ENCODE data around the gene BDKRB2.

BDKRB2 gene

DNA sequence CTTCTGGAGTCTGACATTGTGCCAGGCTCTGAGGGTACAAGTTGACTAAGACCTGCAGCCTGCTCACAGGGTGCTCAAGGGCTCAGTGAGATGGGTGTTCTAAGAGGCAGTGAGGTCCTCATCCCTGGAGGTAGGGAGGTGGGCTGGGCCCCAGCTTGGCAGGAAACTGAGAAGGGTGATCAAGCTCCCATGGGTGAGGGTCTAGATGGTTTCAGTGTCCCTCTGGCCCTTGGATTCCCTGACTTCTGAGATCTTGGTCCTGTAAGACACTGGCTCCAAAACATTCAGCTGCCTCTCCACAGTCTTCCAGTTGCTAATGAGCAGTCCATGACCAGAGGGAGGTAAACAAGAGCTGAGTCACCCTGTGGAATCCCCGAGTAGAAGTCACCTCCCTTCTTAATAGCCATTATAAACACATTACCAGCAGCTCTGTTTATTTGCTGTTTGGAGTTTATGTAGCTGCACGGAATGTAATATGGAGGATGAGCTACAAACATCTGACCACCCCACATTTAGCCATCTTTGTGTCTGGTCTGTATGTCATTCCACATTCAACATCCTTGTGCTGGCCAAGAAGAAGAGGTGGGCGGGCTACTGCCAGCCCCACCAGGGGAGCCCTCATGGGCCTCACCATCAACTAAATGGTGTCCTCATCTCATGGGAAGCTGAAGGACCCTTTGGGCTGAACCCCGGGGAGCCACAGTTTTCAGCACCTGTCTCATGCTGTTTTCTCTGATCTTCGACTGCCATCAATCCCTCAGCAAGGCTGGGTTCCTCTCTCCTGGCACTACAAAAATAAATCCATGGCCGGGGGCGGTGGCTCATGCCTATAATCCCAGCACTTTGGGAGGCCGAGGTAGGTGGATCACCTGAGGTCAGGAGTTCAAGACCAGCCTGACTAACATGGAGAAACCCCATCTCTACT, 37.2 kb upstream of the BDKRB2 start:
- H3K9me3 Mint-ChIP-seq = no peaks in the 10 kb centered on the region
- H3K4me3 Mint-ChIP-seq = no peak overlapping the region
- H3K27me3 Mint-ChIP-seq (ENCODE audit: low read depth) = no peaks in the 10 kb centered on the region
- no peaks in the 10 kb centered on the region for H3K36me3 Mint-ChIP-seq (ENCODE audit: low read depth)
- no peak overlapping the region for H3K27ac Mint-ChIP-seq
- no peaks in the 10 kb centered on the region for H3K4me1 Mint-ChIP-seq (ENCODE audit: low read depth)

DNA sequence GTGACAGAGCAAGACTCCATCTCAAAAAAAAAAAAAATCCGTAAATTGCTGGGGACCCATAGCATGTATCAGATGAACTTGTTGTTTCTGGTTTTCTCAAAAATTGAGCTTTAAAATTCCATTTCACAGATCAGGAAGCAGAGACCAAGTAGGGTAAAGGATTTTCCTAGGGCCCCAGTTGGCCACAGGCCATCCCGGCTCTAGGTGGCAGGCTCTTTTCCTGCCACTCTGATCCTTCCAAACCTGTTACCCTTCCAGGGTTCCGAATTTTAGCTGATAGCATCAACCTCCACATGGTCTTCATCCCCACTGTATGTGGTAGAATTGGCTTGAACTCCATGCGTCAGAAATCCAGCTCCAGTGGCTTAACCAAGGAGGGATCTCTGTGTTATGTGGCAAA, 36.1 kb upstream of the BDKRB2 start:
- no peaks in the 10 kb centered on the region for H3K4me1 Mint-ChIP-seq (ENCODE audit: low read depth)
- no peaks in the 10 kb centered on the region for H3K9me3 Mint-ChIP-seq
- H3K27me3 Mint-ChIP-seq (ENCODE audit: low read depth) = no peaks in the 10 kb centered on the region
- H3K4me3 Mint-ChIP-seq = no peak overlapping the region
- H3K27ac Mint-ChIP-seq = no peak overlapping the region
- H3K36me3 Mint-ChIP-seq (ENCODE audit: low read depth) = no peaks in the 10 kb centered on the region

GRCh38 chr14:96170961-96171592, 33.6 kb upstream of the BDKRB2 start:
- Mint-ChIP-seq H3K4me1 (ENCODE audit: low read depth) (no peaks in the 10 kb centered on the region), H3K4me3 (no peak overlapping the region), H3K9me3 (no peaks in the 10 kb centered on the region), H3K27me3 (ENCODE audit: low read depth) (no peaks in the 10 kb centered on the region), H3K27ac (no peak overlapping the region), H3K36me3 (ENCODE audit: low read depth) (no peaks in the 10 kb centered on the region)

- no peak overlapping the region for H3K4me3 Mint-ChIP-seq
- no peaks in the 10 kb centered on the region for H3K4me1 Mint-ChIP-seq (ENCODE audit: low read depth)
- no peaks in the 10 kb centered on the region for H3K9me3 Mint-ChIP-seq
- H3K27ac Mint-ChIP-seq = no peak overlapping the region
- H3K36me3 Mint-ChIP-seq (ENCODE audit: low read depth) = no peaks in the 10 kb centered on the region
- no peaks in the 10 kb centered on the region for H3K27me3 Mint-ChIP-seq (ENCODE audit: low read depth)
These were observed 30.8 kb upstream of the BDKRB2 start for GRCh38 chr14:96173636-96174475.

DNA sequence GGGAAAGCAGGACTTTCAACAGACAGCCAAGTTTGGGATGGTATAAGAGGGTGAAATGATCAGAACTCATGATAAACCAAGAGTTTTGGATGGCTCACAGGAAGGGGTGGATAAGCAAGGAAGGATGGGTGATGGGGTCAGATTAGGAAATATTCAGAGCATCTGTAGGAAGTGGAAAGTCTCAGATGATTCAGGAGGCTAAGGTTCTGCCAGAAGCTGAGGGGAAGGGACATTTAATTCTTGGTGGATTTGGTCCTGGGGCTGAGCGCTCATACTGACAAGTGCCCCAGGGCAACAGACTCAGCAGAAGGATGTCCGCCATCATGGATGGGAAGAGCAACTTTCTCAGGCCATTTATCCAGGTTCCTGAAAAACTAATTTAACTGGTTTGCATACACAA, 28.4 kb upstream of the BDKRB2 start:
- Mint-ChIP-seq H3K4me1 (ENCODE audit: low read depth) (no peaks in the 10 kb centered on the region), H3K27me3 (ENCODE audit: low read depth) (no peaks in the 10 kb centered on the region), H3K9me3 (no peaks in the 10 kb centered on the region), H3K36me3 (ENCODE audit: low read depth) (no peaks in the 10 kb centered on the region), H3K27ac (no peak overlapping the region), H3K4me3 (no peak overlapping the region)

DNA sequence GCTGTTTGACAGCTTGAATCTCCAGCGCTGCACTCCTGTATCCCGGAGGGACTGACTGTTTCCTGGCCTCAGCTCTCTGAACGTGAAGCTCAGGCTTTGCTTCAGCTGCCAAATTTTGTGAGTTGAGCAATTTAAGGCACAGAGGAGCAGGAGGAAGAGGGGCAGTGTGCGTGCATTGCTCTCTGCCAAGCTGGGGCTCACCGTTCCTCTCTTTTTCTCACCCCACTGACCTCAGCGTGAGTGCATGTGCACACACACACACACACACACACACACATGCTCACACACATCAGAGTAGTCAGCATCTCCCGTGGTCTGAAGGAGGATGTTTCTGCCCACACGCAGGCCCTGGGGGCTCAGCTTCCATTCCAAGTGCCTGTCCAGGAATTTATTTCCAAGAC, 27.8 kb upstream of the BDKRB2 start:
- no peaks in the 10 kb centered on the region for H3K9me3 Mint-ChIP-seq
- H3K4me3 Mint-ChIP-seq = no peak overlapping the region
- no peak overlapping the region for H3K27ac Mint-ChIP-seq

DNA sequence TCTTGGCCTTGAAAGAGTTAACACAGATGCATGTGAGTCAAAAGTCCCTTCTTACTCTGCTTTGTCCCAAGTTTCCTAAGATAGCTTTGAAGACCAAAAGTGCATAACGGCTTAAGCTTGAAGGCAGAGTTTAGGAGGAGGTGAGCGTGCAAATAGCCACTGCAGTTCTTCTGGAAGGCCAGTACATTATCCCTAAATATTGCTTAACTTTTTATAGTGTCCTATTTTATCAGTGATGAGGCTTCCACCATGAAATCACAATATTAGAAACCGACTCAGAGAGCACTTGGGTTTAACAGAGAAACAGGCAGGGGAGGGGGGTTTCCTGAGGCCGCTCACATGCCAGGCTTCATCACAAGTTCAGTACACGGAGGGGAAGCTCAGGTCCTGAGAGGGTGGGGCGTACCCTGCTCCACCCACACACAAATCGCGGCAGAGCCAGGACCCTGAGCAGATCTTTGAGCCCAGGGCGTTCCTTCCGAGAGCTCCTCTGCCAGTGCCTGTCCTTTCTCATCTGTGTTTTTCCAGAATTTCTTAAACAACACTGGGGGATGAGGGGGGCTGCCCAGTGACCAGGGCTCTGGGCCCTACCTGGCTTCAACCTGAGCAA, 26.8 kb upstream of the BDKRB2 start:
- no peaks in the 10 kb centered on the region for H3K27me3 Mint-ChIP-seq (ENCODE audit: low read depth)
- no peaks in the 10 kb centered on the region for H3K36me3 Mint-ChIP-seq (ENCODE audit: low read depth)
- no peaks in the 10 kb centered on the region for H3K9me3 Mint-ChIP-seq
- no peak overlapping the region for H3K27ac Mint-ChIP-seq
- H3K4me3 Mint-ChIP-seq = no peak overlapping the region
- no peaks in the 10 kb centered on the region for H3K4me1 Mint-ChIP-seq (ENCODE audit: low read depth)

More for the DNA sequence above, 27.8 kb upstream of the BDKRB2 start:
- no peaks in the 10 kb centered on the region for H3K4me1 Mint-ChIP-seq (ENCODE audit: low read depth)
- no peaks in the 10 kb centered on the region for H3K27me3 Mint-ChIP-seq (ENCODE audit: low read depth)
- H3K36me3 Mint-ChIP-seq (ENCODE audit: low read depth) = no peaks in the 10 kb centered on the region

DNA sequence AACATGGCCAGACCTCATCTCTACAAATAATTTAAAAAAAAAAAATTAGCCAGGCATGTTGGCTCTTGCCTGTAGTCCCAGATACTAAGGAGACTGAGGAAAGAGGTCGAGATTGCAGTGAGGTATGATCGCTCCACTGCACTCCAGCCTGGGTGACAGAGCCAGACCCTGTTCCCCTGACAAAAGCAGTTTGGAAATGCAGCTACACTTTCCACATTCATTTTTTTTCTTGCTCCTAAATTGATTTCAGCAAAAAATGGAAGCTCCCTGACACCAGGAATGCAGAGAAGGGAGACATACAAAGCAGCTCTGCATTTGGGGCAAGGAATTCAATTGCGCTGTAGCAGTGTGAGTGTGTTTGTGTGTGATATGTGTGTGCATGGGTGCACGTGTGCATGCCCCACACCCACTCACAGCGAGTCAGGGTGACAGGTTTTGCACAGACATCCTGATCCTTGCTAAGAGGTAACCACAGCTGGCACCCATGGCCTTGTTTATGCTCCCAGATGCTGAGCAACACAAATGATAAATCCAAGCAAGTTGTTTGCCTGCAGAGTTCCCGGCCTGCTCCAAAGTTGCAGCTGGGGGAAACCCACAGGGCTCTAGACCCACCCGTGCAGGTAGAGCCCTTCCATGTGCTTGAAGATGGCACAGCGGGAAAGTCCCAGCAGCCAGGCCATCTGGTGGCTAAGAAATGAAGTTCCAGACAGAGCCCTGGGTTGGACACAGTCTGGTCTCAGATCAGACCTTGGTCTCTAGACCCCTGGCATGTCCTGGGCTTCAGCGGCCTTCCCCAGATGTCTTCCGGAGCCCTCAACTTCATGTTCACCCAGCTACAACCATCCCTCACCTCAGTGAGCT, 25.9 kb upstream of the BDKRB2 start:
- Mint-ChIP-seq H3K27ac (no peak overlapping the region), H3K9me3 (no peaks in the 10 kb centered on the region), H3K4me3 (no peak overlapping the region), H3K27me3 (ENCODE audit: low read depth) (no peaks in the 10 kb centered on the region), H3K36me3 (ENCODE audit: low read depth) (no peaks in the 10 kb centered on the region), H3K4me1 (ENCODE audit: low read depth) (no peaks in the 10 kb centered on the region)

DNA sequence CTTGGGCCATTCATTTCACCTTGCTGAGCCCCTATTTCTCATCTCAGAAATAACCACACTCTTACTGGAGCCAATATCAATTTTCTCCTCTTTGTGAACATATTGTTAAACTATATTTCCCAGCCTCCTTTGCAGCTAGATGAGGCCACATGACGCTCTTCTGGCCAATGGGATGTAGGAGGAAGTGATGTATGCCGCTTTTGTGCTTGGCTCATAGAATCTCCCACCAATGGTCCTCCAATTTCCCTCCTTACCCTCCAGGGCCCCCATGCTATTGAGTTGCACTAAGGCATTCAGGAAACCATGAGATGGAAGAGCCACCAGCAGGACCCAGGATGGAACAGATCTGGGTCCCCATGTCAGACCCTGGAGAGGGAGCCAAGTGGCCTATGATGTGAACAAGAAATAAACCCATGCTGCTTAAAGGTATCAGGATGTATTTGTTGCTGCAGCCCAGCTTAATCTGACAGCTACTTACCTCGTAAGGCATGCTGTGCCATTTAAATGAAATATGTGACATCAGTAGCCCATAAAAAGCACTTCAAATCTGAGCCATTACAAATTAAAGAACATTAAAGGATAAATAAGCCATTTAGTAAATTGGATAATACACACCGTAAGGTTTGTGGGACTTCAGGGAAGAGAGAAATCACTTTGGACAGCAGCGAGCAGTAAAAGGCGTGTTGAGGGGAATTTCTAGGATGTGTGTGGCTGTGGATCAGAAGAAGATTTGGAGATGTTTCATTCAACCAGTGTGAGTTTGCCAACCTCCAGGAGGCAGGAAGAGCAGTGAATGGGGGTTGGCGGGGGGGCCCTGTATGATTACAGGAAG, 24.4 kb upstream of the BDKRB2 start:
- Mint-ChIP-seq H3K9me3 (no peaks in the 10 kb centered on the region), H3K4me3 (no peak overlapping the region), H3K36me3 (ENCODE audit: low read depth) (no peaks in the 10 kb centered on the region), H3K27me3 (ENCODE audit: low read depth) (no peaks in the 10 kb centered on the region), H3K4me1 (ENCODE audit: low read depth) (no peaks in the 10 kb centered on the region), H3K27ac (no peak overlapping the region)

DNA sequence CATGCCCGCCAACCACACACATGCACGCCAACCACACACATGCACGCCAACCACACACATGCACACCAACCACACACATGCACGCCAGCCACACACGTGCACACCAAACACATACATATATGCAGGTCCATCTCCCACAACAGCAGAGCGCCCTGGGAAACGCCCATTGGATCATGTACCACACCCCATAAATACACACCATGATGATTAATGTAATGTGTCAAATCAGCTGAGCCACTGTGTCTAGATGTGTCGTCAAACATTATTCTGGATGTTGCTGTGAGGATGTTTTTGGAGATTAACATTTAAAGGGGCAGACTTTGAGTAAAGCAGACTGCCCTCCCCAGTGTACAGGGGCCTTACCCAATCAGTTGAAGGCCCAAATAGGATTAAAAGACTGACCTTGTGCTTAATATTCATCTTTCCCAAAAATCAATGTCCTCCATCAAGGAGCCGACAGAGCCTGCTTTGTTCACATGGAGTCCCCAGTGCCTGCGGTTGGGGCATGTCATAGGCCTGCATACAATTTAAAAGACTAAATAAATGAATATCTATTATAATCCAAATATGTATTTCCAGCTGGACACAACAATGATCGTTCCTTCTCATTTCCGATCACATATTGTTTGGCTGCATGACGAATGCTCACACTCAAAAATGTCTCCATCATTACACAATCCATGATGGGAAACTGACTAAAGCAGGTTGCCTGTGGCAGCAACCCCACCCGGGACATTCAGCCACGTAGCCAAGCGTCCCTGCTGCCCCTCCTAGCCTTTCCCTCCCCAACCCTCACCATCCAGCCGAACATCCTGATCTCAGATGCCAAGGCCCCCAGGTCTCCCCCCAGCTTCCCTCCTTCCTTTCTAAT, 23.2 kb upstream of the BDKRB2 start:
- H3K27me3 Mint-ChIP-seq (ENCODE audit: low read depth) = no peaks in the 10 kb centered on the region
- no peaks in the 10 kb centered on the region for H3K4me1 Mint-ChIP-seq (ENCODE audit: low read depth)
- no peaks in the 10 kb centered on the region for H3K9me3 Mint-ChIP-seq
- no peak overlapping the region for H3K27ac Mint-ChIP-seq
- H3K4me3 Mint-ChIP-seq = no peak overlapping the region
- no peaks in the 10 kb centered on the region for H3K36me3 Mint-ChIP-seq (ENCODE audit: low read depth)

GRCh38 chr14:96182546-96182945, 22.1 kb upstream of the BDKRB2 start:
- Mint-ChIP-seq H3K9me3 (no peaks in the 10 kb centered on the region), H3K36me3 (ENCODE audit: low read depth) (no peaks in the 10 kb centered on the region), H3K4me1 (ENCODE audit: low read depth) (no peaks in the 10 kb centered on the region), H3K27me3 (ENCODE audit: low read depth) (no peaks in the 10 kb centered on the region), H3K4me3 (no peak overlapping the region), H3K27ac (no peak overlapping the region)

DNA sequence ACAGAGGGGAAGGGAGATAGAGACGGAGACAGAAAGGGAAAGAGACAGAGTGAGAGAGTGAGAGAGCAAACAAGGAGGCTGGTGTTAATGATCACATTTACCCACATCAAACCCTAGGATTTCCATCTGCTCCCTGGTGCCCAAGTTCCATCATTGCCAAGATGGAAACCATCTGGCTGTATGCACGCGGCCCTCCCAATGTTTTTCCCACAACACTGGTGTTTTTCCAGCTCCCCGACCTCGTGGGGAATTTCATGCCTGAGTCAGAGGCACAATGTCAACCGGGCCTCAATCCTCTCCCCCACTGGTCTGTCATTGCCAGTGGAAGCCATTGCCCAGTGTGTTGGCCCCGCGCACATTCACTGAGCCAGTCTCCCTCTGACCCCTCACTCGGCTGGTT, 19.9 kb upstream of the BDKRB2 start:
- no peaks in the 10 kb centered on the region for H3K36me3 Mint-ChIP-seq (ENCODE audit: low read depth)
- no peak overlapping the region for H3K4me3 Mint-ChIP-seq
- no peak overlapping the region for H3K27ac Mint-ChIP-seq
- peaks cover 3% of the 10 kb centered on the region for H3K27me3 Mint-ChIP-seq (ENCODE audit: low read depth)
- no peaks in the 10 kb centered on the region for H3K9me3 Mint-ChIP-seq
- peaks cover 1% of the 10 kb centered on the region for H3K4me1 Mint-ChIP-seq (ENCODE audit: low read depth)
